HT-29 (cell line): ENCODE results near the gene SACM1L. TPM values are rescaled to one million over a fixed set of nuclear protein-coding genes. Genes with fewer than 3 reads are reported as not detected.
A peak's percentile ranks its signal among the peaks of the same experiment; 100 is the strongest.
"Not testable (repeated sequence)": the region's sequence is repeated elsewhere in the genome, so short reads cannot be mapped to it uniquely, and the experiment has no call there.

Source experiments
- DNase-seq: peaks from one replicate; pipeline ENCODE4 v3.0.0-alpha.2; 2015; ENCODE audit warnings: low spot score
- total RNA-seq: library from RNA; depleted of rRNA; stranded (reverse); fragments of >200 nt; shearing (Covaris generic); gene quantifications from 2 replicates; pipeline ENCODE4 v1.2.3, GENCODE V29; 2014

Gene SACM1L
- total RNA-seq, 1 experiment from 2014 or later = 11.6 TPM

DNA sequence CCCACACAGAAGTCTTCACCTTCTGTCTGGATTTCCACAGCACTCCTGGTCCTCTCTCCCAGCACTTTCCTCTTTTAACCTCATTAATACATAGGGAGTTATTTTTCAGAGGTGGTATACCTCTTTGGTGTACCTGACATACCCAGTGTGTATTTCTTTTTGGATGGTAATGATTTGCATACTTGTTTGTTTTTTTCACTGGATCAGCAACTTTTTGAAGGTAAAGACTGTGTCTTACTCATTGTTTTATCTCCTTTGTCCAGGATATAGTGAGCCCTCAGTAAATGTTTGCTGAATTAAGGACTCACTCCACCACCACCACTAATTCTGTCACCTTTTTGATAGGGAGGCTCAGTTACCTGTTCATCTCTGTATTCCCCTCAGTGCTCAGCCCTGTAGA lies 52.1 kb downstream of the SACM1L start:
- no peak for DNase-seq

- DNase-seq = no peak
Measured at GRCh38 chr3:45741742-45742460, 52.7 kb downstream of the SACM1L start.

DNA sequence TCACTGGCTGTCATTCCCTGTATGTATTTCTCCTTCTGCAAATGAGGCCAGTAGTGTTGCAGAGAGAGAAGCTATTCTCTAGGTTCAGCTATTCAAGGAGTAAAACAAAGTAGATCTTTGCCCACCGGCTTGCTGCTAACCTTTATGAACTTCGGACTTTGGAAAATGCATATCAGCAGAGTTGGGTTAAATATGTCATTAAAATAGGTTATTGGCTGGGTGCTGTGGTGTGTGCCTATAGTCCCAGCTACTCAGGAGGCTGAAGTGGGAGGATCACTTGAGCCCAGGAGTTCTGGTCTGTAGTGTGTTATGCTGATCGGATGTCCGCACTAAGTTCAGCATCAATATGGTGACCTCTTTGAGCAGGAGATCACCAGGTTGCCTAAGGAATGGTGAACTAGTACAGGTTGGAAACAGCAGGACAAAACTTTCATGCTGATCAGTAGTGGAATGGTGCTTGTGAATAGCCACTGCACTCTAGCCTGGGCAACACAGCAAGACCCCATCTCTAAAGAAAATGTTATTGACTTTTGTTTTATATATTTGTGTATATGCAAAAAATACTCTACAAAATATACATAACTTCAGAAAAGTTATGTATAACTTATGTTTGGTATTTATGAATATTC lies 53.4 kb downstream of the SACM1L start:
- DNase-seq = no peak

DNA sequence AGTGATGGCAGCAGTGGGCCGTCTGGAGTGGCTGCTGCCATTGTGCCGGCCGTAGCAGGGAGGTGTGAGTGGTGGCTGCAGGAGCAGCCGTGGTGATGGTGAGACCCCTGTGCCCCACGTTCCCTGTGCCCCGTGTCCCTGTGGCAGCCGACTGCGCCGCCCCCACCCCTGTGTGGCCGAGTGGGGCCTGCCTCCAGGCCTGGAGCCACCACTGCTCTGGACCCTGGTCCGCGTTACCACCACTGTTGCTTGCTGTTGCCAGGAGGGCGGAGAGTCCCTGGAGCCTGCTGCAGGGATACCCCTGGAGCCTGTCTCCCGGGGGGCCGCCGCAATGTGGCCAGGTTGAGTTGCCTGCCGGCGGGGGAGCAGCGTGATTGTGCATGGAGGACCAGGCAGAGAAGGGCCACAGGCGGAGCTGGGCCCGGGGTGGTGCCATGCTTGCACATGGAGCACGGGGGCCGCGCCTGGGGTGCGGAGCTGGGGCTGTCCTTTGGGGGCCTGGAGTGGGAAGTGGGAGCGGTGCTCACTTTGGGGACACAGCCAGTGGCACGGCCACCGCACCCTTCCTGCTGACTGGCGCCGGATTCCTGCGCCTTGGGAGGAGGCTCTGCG lies 57.1 kb downstream of the SACM1L start:
- no peak for DNase-seq

DNA sequence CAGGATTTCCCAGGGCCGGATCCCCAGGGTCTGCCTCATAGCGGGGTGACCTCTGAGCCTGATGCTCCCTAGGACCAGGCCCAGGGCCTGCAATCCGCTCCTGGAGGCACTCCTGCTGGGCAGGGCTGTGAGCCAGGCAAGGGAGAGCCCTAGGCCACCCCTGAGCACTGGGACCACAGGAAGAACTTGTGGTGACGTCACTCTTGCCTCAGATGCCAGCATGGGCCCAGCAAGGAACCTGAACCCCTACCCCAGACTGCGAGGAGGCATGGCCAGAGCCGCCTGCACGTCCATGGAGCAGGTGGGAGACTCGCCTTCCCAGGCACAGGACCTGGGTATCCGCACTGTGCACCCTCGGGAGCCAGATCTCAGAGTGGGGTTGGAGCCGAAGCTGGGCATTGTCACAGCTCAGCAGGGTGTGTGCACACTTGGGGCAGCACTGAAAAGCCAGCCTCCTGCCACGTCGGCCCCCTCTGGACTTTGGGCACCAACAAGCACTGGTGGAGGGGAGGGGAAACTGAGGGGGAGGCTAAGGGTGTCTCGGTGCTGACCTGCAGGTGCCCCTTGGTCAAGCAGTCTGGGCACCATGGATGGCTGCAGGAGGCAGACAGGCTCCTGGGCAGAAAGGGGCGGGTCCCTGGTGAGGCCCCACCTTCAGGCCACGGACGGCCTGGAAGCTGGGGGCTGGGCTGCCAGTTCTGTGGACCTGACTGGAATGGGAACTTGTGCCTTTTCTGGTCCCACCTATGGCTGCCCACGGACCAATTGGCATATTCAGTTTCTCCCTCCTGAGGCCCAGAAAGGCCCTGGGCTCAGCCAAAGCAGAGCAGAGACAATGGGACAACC lies 57.8 kb downstream of the SACM1L start:
- DNase-seq = no peak

GRCh38 chr3:45748068-45748467 lies 58.9 kb downstream of the SACM1L start:
- DNase-seq = no peak

- DNase-seq = not testable (repeated sequence)
Measured at GRCh38 chr3:45749036-45749600, 59.9 kb downstream of the SACM1L start.

DNA sequence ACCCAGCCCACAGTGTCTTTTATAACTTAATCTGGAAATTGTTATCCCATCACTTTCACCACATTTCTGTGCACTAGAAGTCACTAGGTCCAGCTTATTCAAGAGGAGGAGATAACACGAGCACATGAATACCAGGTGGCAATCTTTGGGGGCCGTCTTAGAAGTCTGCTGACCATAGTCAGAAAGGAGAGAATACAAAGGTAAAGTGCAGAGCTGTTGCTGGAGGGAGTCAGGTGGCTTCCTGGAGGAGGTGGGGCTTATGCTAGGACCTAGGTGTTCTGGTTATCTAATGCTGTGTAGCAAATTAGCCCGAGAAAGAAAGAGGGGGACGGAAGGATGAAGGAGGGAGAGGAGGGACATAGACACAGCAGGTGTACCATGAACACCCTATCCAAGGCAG lies 60.7 kb downstream of the SACM1L start:
- DNase-seq = no peak

DNA sequence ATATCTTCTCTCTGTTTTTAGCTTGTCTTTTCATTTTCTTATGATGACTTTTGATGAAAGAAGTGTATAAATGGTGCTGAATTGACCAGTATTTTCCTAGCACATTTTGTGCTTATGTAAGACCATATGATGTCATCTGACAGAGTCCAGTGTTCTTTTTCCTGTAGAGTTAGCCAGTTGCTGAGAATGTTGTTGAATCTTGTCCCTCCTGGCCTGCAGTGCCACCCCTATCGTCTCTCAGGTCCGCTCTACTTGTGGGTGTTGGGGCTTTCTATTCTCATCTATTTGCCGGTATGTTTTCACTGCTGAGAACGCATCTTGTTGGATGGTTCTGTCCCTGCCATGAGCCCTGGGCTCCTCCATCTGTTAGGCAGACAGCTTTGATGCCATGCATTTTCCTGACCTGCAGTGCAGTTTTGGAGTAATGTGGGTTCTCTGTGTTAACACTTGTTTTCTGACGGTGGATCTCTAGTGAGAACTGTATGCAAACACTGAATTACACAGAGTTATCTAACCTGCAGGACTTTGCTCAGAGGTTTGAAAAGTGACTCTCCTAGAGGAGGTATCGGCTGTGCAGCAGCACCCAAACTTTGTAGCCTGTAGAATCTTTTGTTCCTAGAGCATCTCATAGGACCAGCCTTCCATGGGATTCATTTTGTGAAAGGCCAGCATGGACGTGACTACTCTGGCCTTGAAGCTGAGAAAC lies 62.5 kb downstream of the SACM1L start:
- DNase-seq = no peak

GRCh38 chr3:45753095-45753494 lies 63.9 kb downstream of the SACM1L start:
- DNase-seq = no peak

DNA sequence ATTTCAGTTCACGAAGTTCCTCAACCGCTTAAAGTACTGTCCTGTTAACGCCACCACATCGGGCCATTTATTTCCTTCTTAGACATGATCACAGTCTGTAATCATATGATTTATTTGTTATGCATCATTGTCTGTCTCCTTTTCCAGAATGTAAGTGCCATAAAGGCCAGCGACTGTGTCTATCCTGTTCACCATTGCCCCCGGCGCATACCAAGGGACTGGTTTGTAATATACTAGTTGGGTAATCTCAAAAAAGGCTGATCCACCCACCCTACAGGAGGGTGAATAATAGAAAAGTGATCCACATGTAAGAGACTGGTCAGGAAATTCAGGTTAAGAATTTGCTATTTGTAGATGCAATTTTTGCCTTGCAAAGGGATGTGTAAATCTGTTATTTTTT lies 65.3 kb downstream of the SACM1L start:
- DNase-seq = no peak

DNA sequence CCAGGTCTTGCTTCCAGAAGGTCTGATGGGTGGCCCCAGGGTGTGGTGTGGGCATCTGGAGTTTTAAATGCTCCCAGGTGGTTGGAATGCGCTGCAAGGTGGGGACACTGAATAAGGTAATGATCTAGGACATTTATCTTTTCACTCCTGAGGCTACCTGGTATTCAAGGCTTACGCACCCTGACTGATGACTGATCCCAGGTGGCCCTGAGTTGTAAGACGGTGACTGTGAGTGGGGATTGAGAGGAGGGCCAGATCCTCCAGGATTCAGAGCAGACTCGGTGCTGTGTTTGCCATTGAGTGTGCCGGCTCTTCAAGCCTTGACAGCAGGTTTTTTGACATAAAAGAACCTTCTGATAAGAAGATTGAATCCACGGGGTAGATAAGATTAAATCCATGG lies 66.9 kb downstream of the SACM1L start:
- DNase-seq = no peak

- DNase-seq = not testable (repeated sequence)
Measured at GRCh38 chr3:45757141-45757540, 67.9 kb downstream of the SACM1L start.

GRCh38 chr3:45758871-45759270 lies 69.7 kb downstream of the SACM1L start:
- DNase-seq = no peak

DNA sequence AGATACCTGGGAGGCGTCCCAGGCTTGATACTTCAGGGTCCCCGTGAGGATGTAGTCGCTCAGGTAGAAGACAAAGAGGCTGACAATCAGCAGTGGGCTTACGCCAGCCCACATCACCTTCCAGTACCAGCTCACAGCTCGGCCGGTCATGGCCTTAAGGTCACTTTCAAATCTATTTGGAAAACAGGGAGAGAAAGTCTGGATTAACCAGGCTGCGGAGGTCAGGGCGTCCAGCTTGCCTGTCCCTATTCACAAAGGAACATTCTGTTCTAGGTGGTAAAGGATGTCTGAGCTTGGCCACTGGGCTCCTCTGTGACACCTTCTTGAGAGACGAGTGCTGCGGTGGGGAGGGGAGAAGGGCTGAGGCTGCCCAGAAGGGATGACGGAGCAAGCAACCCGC lies 70.7 kb downstream of the SACM1L start:
- no peak for DNase-seq

DNA sequence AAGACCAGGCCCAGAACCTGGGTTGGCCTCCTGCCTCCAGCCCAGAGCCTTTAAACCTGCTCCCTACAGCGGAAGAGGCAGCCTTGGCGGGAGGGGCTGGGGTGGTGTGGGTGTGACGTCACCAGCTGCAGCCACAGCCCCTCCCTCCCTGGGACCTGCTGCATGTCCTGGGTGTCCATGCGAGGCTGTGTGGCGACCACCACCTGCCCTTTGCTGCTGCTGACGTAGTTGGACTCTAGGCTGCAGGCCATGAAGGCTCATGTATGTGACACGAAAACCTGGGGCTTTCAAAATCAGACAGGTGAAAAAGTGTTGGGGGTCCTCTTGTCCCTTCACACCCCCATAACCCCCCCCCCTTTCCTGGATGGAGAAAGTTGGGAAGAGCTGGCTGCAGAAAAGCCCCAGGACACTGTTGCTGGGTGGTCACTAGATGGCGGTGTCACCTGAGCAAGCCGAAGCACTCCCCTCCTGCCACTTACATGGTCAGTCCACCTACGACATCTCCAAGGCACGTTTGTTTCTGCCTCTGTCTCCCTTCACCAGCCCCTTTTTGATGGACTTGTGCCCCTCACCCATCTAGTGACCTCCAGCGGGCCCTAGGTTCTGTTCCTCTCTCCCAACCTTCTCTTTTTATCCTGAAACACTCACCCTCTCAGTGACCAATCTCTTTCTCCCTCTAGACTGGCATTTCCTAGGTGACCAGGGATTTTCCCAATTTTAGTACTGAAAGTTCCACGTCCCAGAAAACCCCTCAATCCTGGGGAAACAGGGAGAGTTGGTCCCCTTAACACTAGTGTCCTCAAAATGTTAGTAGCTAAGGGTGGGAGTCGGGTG lies 71.9 kb downstream of the SACM1L start:
- peak; percentile 64 for DNase-seq

DNA sequence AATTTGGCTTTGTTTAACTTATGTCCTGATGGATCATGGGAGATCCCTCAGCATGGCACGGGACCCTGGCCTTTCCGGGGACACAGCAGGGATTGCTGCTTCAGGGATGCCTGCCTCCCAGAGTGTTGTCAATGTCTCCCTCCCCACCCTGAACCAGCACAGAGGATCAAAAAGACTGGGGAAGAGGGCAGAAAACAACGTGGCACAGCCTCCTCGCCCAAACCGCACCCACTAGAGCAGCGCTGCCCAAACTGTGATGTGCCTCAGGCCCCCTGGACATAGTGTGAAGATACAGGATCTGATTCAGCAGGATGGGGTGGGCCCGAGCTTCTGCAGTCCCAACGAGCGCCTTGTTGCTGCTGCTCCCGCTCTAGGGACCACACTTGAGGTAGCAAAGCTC lies 72.6 kb downstream of the SACM1L start:
- no peak for DNase-seq

GRCh38 chr3:45762647-45763302 lies 73.6 kb downstream of the SACM1L start:
- no peak for DNase-seq

GRCh38 chr3:45763303-45763675 lies 74.1 kb downstream of the SACM1L start:
- no peak for DNase-seq
